BE2C (cell line): ENCODE results near the gene CPED1.

ENCODE experiments used
- DNase-seq: peaks from one replicate; pipeline ENCODE4 v3.0.0-alpha.2; 2020
- H3K27me3 ChIP-seq: fragments of 250-450 bp; sonication (Bioruptor Pico); 2 replicates; pipeline ENCODE4 v1.5.1; 2020; ENCODE audit warnings: mild to moderate bottlenecking
- H3K36me3 ChIP-seq: fragments of 250-450 bp; sonication (Bioruptor Pico); 2 replicates; pipeline ENCODE4 v1.5.1; 2020; ENCODE audit warnings: mild to moderate bottlenecking
- H3K4me1 ChIP-seq: fragments of 250-450 bp; sonication (Bioruptor Pico); 2 replicates; pipeline ENCODE4 v1.5.1; 2020
- H3K4me3 ChIP-seq: 2 replicates; pipeline ENCODE4 v1.5.1; 2011; ENCODE audit warnings: low read depth, low read length
- H3K9me3 ChIP-seq: fragments of 250-450 bp; sonication (Bioruptor Pico); 2 replicates; pipeline ENCODE4 v1.5.1; 2020
- CTCF ChIP-seq: IDR thresholded peaks from 2 replicates; pipeline ENCODE4 v1.5.1; 2012; ENCODE audit warnings: mild to moderate bottlenecking, low read depth, low read length

The CPED1 gene

GRCh38 chr7:121140790-121141189 is 152.3 kb downstream of the CPED1 start:
- H3K36me3 ChIP-seq, result no peaks in the 10 kb centered on the region
- no peaks in the 10 kb centered on the region for H3K4me1 ChIP-seq
- peaks cover 3% of the 10 kb centered on the region; the same call in 1 of the 2 replicates for H3K27me3 ChIP-seq
- H3K9me3 ChIP-seq, result no peaks in the 10 kb centered on the region
- H3K4me3 ChIP-seq, result no peak overlapping the region
- DNase-seq, result no peak
- no peak for TF ChIP-seq CTCF

DNA sequence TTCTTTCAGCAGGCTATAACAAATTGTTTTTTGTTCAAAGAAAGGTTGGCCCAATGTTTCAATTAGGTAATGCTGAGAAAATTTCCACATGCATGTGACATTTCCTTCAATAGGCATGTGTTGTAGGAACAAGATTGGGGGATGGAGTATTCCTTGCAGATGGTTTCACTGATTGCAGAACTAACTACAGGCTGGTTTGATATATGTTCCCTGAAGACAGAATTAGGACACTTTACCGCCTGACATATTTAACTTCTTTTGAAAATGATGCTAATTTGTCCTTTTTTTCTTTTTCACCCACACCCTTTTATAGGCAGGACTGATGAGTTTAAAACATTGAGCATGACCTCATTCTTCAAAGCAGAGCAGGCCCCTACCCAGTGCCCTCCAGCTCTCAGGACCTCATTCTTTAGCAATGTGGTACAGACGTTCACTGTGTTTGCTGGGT is 163.3 kb downstream of the CPED1 start:
- TF ChIP-seq CTCF, result no peak
- DNase-seq, result no peak
- no peaks in the 10 kb centered on the region for H3K36me3 ChIP-seq

GRCh38 chr7:121153411-121153810 is 164.9 kb downstream of the CPED1 start:
- TF ChIP-seq CTCF, result no peak
- Histone ChIP-seq H3K9me3 (no peaks in the 10 kb centered on the region), H3K4me3 (no peak overlapping the region), H3K4me1 (no peaks in the 10 kb centered on the region), H3K27me3 (no peaks in the 10 kb centered on the region), H3K36me3 (no peaks in the 10 kb centered on the region)
- no peak for DNase-seq

More for the DNA sequence above, 163.3 kb downstream of the CPED1 start:
- H3K4me3 ChIP-seq, result no peak overlapping the region
- H3K27me3 ChIP-seq, result no peaks in the 10 kb centered on the region
- H3K4me1 ChIP-seq, result no peaks in the 10 kb centered on the region
- H3K9me3 ChIP-seq, result no peaks in the 10 kb centered on the region

GRCh38 chr7:121153995-121154394 is 165.5 kb downstream of the CPED1 start:
- H3K4me3 ChIP-seq, result no peak overlapping the region
- DNase-seq, result no peak

DNA sequence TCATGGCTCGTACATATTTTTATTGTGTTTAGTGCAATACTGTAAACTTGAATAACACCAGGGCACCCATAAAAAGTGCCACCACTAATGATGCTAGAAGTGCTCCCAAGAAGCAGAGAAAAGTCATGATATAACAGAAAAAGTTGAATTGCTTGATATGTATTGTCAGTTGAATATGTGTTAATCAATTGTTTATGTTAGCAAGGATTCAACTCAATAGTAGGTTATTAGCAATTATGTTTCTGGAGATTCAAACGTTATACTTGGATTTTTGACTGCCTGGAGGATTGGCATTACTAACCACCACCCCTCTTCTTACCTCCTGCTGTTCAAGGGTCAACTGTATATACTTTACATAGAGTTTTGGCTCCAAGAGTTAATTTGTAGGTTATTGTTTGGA is 168.3 kb downstream of the CPED1 start:
- Histone ChIP-seq H3K27me3 (no peaks in the 10 kb centered on the region), H3K4me3 (no peak overlapping the region)

More at GRCh38 chr7:121153995-121154394, 165.5 kb downstream of the CPED1 start:
- Histone ChIP-seq H3K36me3 (no peaks in the 10 kb centered on the region), H3K4me1 (no peaks in the 10 kb centered on the region), H3K9me3 (no peaks in the 10 kb centered on the region), H3K27me3 (no peaks in the 10 kb centered on the region)
- TF ChIP-seq CTCF, result no peak

GRCh38 chr7:121157341-121157751 is 168.8 kb downstream of the CPED1 start:
- TF ChIP-seq CTCF, result no peak
- no peak for DNase-seq
- no peaks in the 10 kb centered on the region for H3K36me3 ChIP-seq
- no peak overlapping the region for H3K4me3 ChIP-seq
- H3K27me3 ChIP-seq, result no peaks in the 10 kb centered on the region
- H3K9me3 ChIP-seq, result no peaks in the 10 kb centered on the region
- no peaks in the 10 kb centered on the region for H3K4me1 ChIP-seq

More for the DNA sequence above, 168.3 kb downstream of the CPED1 start:
- no peaks in the 10 kb centered on the region for H3K36me3 ChIP-seq
- no peaks in the 10 kb centered on the region for H3K9me3 ChIP-seq
- no peak for TF ChIP-seq CTCF
- no peaks in the 10 kb centered on the region for H3K4me1 ChIP-seq
- DNase-seq, result no peak
